ENCODE data around the gene ADPRHL1.

The ADPRHL1 gene

GRCh38 chr13:113493315-113493951 lies 40.1 kb upstream of the ADPRHL1 start:
- TF ChIP-seq ZFX (IDR thresholded peaks at IDR 0.05) (no peak), CTCF (conservative IDR thresholded peaks at IDR 0.05) (no peak)
- peak overlapping the region; percentile 76; the same call in 1 of the 2 replicates for H3K27ac ChIP-seq

GRCh38 chr13:113491982-113492381 lies 38.7 kb upstream of the ADPRHL1 start:
- peak overlapping the region; percentile 85 for H3K27ac ChIP-seq
- TF ChIP-seq ZFX (IDR thresholded peaks at IDR 0.05) (no peak), CTCF (conservative IDR thresholded peaks at IDR 0.05) (no peak)

GRCh38 chr13:113491418-113491883 lies 38.2 kb upstream of the ADPRHL1 start:
- TF ChIP-seq CTCF (conservative IDR thresholded peaks at IDR 0.05) (no peak), ZFX (IDR thresholded peaks at IDR 0.05) (no peak)
- peak overlapping the region; percentile 85 for H3K27ac ChIP-seq

GRCh38 chr13:113490496-113491417 lies 37.5 kb upstream of the ADPRHL1 start, which contains the start of gene DCUN1D2:
Gene DCUN1D2 (minus strand): TSS chr13:113490711. CDS start chr13:113490669, 42 bp downstream.
- peak within 1 kb of the TSS; percentile 85 for H3K27ac ChIP-seq
- TF ChIP-seq CTCF (conservative IDR thresholded peaks at IDR 0.05): no peak
- peak; percentile 62 for TF ChIP-seq ZFX (IDR thresholded peaks at IDR 0.05)

- peak overlapping the region; percentile 85 for H3K27ac ChIP-seq
- TF ChIP-seq CTCF (conservative IDR thresholded peaks at IDR 0.05) (peak; percentile 28), ZFX (IDR thresholded peaks at IDR 0.05) (no peak)
Observed at GRCh38 chr13:113489549-113490495, 36.5 kb upstream of the ADPRHL1 start.

- TF ChIP-seq ZFX (IDR thresholded peaks at IDR 0.05) (no peak), CTCF (conservative IDR thresholded peaks at IDR 0.05) (peak; percentile 55)
- H3K27ac ChIP-seq: peak overlapping the region; percentile 85
Observed at GRCh38 chr13:113489171-113489548, 35.9 kb upstream of the ADPRHL1 start.
